Loucy (cell line): Measurements from ENCODE around the gene LRP10.

Experiments used
- H2AFZ ChIP-seq: fragments of 200-600 bp; sonication (generic); 2 replicates; pipeline ENCODE4 v1.6.0; 2016; ENCODE audit warnings: antibody characterized with exemption, mild to moderate bottlenecking, low read length, moderate library complexity
- H3F3A ChIP-seq: fragments of 200-600 bp; 2 replicates; pipeline ENCODE4 v1.6.0; 2016; ENCODE audit warnings: antibody characterized with exemption, low read depth, mild to moderate bottlenecking
- H3K27me3 ChIP-seq: fragments of 200-600 bp; sonication (generic); 2 replicates; pipeline ENCODE4 v1.6.1; 2014; ENCODE audit warnings: low read length, mild to moderate bottlenecking; ENCODE audit not compliant: insufficient read depth, poor library complexity, severe bottlenecking
- H3K36me3 ChIP-seq: fragments of 200-600 bp; sonication (generic); 2 replicates; pipeline ENCODE4 v1.6.1; 2016; ENCODE audit warnings: low read length; ENCODE audit not compliant: insufficient read depth
- H3K4me1 ChIP-seq: fragments of 200-600 bp; sonication (generic); 2 replicates; pipeline ENCODE4 v1.5.1; 2014; ENCODE audit warnings: low read length, mild to moderate bottlenecking; ENCODE audit not compliant: insufficient read depth, poor library complexity, severe bottlenecking
- H3K4me2 ChIP-seq: fragments of 200-600 bp; sonication (generic); 2 replicates; pipeline ENCODE4 v1.6.0; 2014; ENCODE audit warnings: antibody characterized with exemption, low read length, low read depth, mild to moderate bottlenecking; ENCODE audit not compliant: poor library complexity, severe bottlenecking
- H3K4me3 ChIP-seq: fragments of 200-600 bp; sonication (generic); 2 replicates; pipeline ENCODE4 v1.5.1; 2014; ENCODE audit warnings: low read length, mild to moderate bottlenecking, mixed read lengths; ENCODE audit not compliant: poor library complexity, severe bottlenecking
- H3K79me2 ChIP-seq: fragments of 200-600 bp; sonication (generic); 2 replicates; pipeline ENCODE4 v1.6.1; 2014; ENCODE audit warnings: low read length; ENCODE audit not compliant: insufficient read depth
- H3K9ac ChIP-seq: fragments of 200-600 bp; sonication (generic); 2 replicates; pipeline ENCODE4 v1.6.0; 2014; ENCODE audit warnings: mild to moderate bottlenecking, low read depth, low read length, moderate library complexity; ENCODE audit not compliant: poor library complexity, severe bottlenecking
- H3K9me2 ChIP-seq: fragments of 200-600 bp; sonication (generic); replicated peaks from 2 replicates; pipeline ENCODE4 v1.6.1; 2016; ENCODE audit warnings: low read depth, low read length, mixed read lengths
- H3K9me3 ChIP-seq: fragments of 200-600 bp; sonication (generic); 2 replicates; pipeline ENCODE4 v1.6.1; 2014; ENCODE audit warnings: mild to moderate bottlenecking, antibody characterized with exemption, low read length, low read depth; ENCODE audit not compliant: insufficient read depth
- H4K20me1 ChIP-seq: fragments of 200-600 bp; sonication (generic); 2 replicates; pipeline ENCODE4 v1.6.0; 2014; ENCODE audit warnings: antibody characterized with exemption, low read length, mild to moderate bottlenecking; ENCODE audit not compliant: insufficient read depth, poor library complexity, severe bottlenecking
- CTCF ChIP-seq: fragments of 200-600 bp; sonication (generic); conservative IDR thresholded peaks from 2 replicates; pipeline ENCODE4 v1.5.1; 2014; ENCODE audit warnings: mild to moderate bottlenecking, antibody characterized with exemption, low read length
- EZH2phosphoT487 ChIP-seq: fragments of 200-600 bp; IDR thresholded peaks from 2 replicates; pipeline ENCODE4 v1.6.1; 2018; ENCODE audit warnings: antibody characterized with exemption, mild to moderate bottlenecking, moderate library complexity, borderline replicate concordance

Gene LRP10

GRCh38 chr14:22830443-22831010, 41.0 kb upstream of the LRP10 start:
- Histone ChIP-seq H3K9me2 (no peaks in the 10 kb centered on the region), H3K27me3 (no peaks in the 10 kb centered on the region), H3K9ac (peak overlapping the region; percentile 90), H3K36me3 (peaks cover 2% of the 10 kb centered on the region; the same call in 1 of the 2 replicates), H4K20me1 (no peaks in the 10 kb centered on the region), H3K79me2 (peaks cover 13% of the 10 kb centered on the region), H3K4me2 (peak overlapping the region; percentile 72), H3K4me3 (peak overlapping the region; percentile 95), H3K4me1 (peaks cover 10% of the 10 kb centered on the region), H3F3A (no peaks in the 10 kb centered on the region), H3K9me3 (no peaks in the 10 kb centered on the region), H2AFZ (no peak overlapping the region)
- TF ChIP-seq CTCF, result no peak
- TF ChIP-seq EZH2phosphoT487, result no peak

- no peak overlapping the region for H3K4me2 ChIP-seq
- peaks cover 22% of the 10 kb centered on the region for H3K4me1 ChIP-seq
- H3K4me3 ChIP-seq, result no peak overlapping the region
- no peaks in the 10 kb centered on the region for H3F3A ChIP-seq
- peaks cover 5% of the 10 kb centered on the region for H3K79me2 ChIP-seq
- TF ChIP-seq EZH2phosphoT487 (no peak), CTCF (no peak)
- H3K27me3 ChIP-seq, result no peaks in the 10 kb centered on the region
- H3K9me2 ChIP-seq, result no peaks in the 10 kb centered on the region
- H3K9me3 ChIP-seq, result no peaks in the 10 kb centered on the region
- H3K36me3 ChIP-seq, result peaks cover 2% of the 10 kb centered on the region; the same call in 1 of the 2 replicates
- H3K9ac ChIP-seq, result no peak overlapping the region
- no peaks in the 10 kb centered on the region for H4K20me1 ChIP-seq
- no peak overlapping the region for H2AFZ ChIP-seq
Observed at GRCh38 chr14:22835505-22835904, 36.0 kb upstream of the LRP10 start.

- Histone ChIP-seq H4K20me1 (no peaks in the 10 kb centered on the region), H3K9ac (no peak within 1 kb of the TSS), H3K4me2 (no peak within 1 kb of the TSS)
Observed at GRCh38 chr14:22836301-22837113, 35.0 kb upstream of the LRP10 start, which contains the start of gene MMP14. MMP14 (plus strand) TSS chr14:22836585; CDS start chr14:22836818, 233 bp downstream.

More at GRCh38 chr14:22836301-22837113, 35.0 kb upstream of the LRP10 start, which contains the start of gene MMP14:
- Histone ChIP-seq H3K4me3 (no peak within 1 kb of the TSS), H3F3A (no peaks in the 10 kb centered on the region), H3K36me3 (peaks cover 2% of the 10 kb centered on the region; the same call in 1 of the 2 replicates), H2AFZ (no peak within 1 kb of the TSS), H3K27me3 (no peaks in the 10 kb centered on the region), H3K9me2 (no peaks in the 10 kb centered on the region), H3K9me3 (no peaks in the 10 kb centered on the region), H3K4me1 (peaks cover 15% of the 10 kb centered on the region), H3K79me2 (no peaks in the 10 kb centered on the region)
- no peak for TF ChIP-seq CTCF
- no peak for TF ChIP-seq EZH2phosphoT487
